K562 (cell line): ENCODE data around the gene ENTR1. TPM values are rescaled to one million over a fixed set of nuclear protein-coding genes. Genes with fewer than 3 reads are reported as not detected.

ENCODE experiments used
- KHSRP ChIP-seq: fragments of 450-650 bp; IDR thresholded peaks from 2 replicates; pipeline ENCODE4 v1.6.1; 2017
- PHB ChIP-seq: fragments of 250-450 bp; sonication (Bioruptor Pico); IDR thresholded peaks from 2 replicates; pipeline ENCODE4 v1.5.0; 2021
- PURB ChIP-seq: sonication (generic); formaldehyde crosslinking; IDR thresholded peaks from 2 replicates; pipeline ENCODE4 v1.9.0; 2021; ENCODE audit warnings: low read depth, mild to moderate bottlenecking, missing genetic modification reagents
- SMARCA5 ChIP-seq: fragments of 450-650 bp; IDR thresholded peaks from 2 replicates; pipeline ENCODE4 v1.6.1; 2016
- THRAP3 ChIP-seq: fragments of 450-650 bp; IDR thresholded peaks from 2 replicates; pipeline ENCODE4 v1.6.1; 2016; ENCODE audit warnings: mild to moderate bottlenecking, inconsistent platforms, borderline replicate concordance
- ZKSCAN8 ChIP-seq: fragments of 200-800 bp; sonication (Bioruptor generic); IDR thresholded peaks from 2 replicates; pipeline ENCODE4 v1.6.1; 2016; ENCODE audit warnings: missing genetic modification characterization, missing compliant biosample characterization
- ZNF318 ChIP-seq, 2 experiments: fragments of 450-650 bp; IDR thresholded peaks; 2 replicates each; pipeline ENCODE4 v1.6.1; 2016; ENCODE audit warnings: mild to moderate bottlenecking in 2 of 2, borderline replicate concordance in 1 of 2, low read depth in 1 of 2, moderate library complexity in 1 of 2
- ZNF551 ChIP-seq: fragments of 250-450 bp; sonication (Bioruptor Pico); IDR thresholded peaks from 2 replicates; pipeline ENCODE4 v1.5.0; 2021; ENCODE audit warnings: mild to moderate bottlenecking, moderate library complexity
- polyA plus RNA-seq, 8 experiments: library from polyadenylated mRNA; depleted of rRNA in 4 of 8; stranded (reverse) in 5 of 8; unstranded in 3 of 8; fragments of >200 nt; fragmentation: Nextera tagmentation in 2 of 8; fragmentation: Illumina TruSeq in 1 of 8; extraction: Ambion mirVana in 2 of 8; extraction: Trizol in 1 of 8; gene quantifications; 2 replicates each; pipeline versions ENCODE4 v1.2.1 to v1.2.3, GENCODE V29; 2011 to 2014; ENCODE audit warnings: inconsistent platforms in 1 of 8, missing spikeins in 1 of 8
- total RNA-seq, 7 experiments: library from RNA; depleted of rRNA in 6 of 7; stranded (reverse); fragments of >200 nt in 6 of 7; fragmentation: Illumina TruSeq in 2 of 7; extraction: Trizol in 2 of 7; gene quantifications; 2 replicates each; pipeline versions ENCODE4 v1.2.1 to v1.2.3, GENCODE V29; 2011 to 2021; ENCODE audit warnings: low replicate concordance in 1 of 7

Gene ENTR1
- total and polyA plus RNA-seq, 9 of the 15 experiments (the other 6 are each of a cell fraction or from before 2014, with no cell fraction given): 6.7 to 106 (median 72.6) TPM

GRCh38 chr9:136386018-136386417, 24.4 kb downstream of the ENTR1 start (continued):
- TF ChIP-seq ZNF318 (IDR thresholded peaks at IDR 0.05; ENCODE audit: borderline replicate concordance in 1 of 2, low read depth in 1 of 2) (no peak), THRAP3 (no peak), ZNF551 (CRISPR knock-in tag) (no peak), SMARCA5 (no peak), PHB (no peak), ZKSCAN8 (CRISPR knock-in tag) (no peak), KHSRP (no peak), PURB (CRISPR knock-in tag) (no peak)
